NCI-H774 (cell line): Measurements from ENCODE around the gene UBL3.

Experiments used
- DNase-seq: peaks from one replicate; lab custom pipeline; 2025; lab: John Stamatoyannopoulos, UW

The UBL3 gene

GRCh38 chr13:29850213-29850898 lies at the start of gene UBL3:
TSS of gene UBL3 (minus strand) at chr13:29850617. CDS start at chr13:29849538, 1,079 bp downstream.
- peak; percentile 81 for DNase-seq

DNA sequence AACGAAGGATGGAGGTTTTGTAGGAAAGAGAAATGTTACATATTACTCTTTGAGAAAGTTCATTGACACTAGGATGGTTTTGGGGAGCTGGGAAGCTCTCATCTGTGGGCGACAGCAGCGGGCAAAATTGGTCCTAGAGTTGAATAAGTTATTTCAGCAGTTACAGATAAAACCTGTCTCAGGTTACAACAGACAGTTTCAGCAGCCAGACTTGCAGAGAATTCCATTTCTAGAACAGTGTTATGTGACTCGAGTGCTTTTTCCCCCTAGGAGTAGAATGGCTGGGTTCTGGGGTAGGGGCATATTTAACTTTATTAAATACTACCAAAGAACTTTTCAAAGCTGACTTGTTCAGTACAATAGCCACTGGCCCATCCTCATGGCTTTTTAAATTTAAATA lies 46.7 kb upstream of the UBL3 start:
- no peak for DNase-seq

- DNase-seq: no peak
These were observed 43.0 kb upstream of the UBL3 start for GRCh38 chr13:29893438-29893837.

GRCh38 chr13:29892151-29892550 lies 41.7 kb upstream of the UBL3 start:
- DNase-seq: peak; percentile 18

DNA sequence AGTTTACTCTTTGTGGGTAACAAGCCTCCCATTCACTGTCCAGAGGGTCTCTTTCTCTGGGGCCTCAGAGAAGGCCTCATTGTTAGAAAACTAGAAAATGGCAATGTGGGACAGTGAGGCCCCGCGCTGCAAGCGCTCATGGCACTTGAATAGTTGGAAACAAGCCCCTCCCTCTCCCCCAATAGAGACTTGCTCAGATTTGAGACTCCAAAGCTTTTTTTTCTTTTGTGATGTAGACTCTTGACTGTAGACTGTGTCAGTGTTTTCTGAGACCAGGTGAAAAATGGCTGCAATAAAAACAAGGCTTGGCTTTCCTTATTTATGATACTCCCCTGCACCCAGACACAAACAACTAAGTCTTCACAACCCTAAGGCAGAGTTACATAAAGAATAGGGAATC lies 38.7 kb upstream of the UBL3 start:
- no peak for DNase-seq

GRCh38 chr13:29888306-29888705 lies 37.9 kb upstream of the UBL3 start:
- DNase-seq: no peak

DNA sequence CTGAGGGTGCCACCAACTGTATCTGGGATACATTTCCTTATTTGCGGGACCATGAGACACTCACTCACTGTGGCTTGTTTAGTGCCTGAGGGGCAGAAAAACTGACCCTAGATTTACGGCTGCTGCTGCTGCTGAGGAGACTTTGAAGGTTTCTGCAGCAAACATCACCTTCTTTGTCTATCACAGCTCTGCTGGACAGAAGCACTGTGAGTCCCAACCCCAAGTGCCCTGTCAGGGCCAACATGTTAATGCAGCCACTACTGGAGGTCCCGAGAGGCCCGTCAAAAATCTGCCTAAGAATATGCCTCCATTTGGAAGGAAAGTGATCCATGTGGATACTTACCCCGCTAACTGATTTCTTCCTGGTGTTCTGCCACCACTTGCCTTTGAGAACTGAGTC lies 37.3 kb upstream of the UBL3 start:
- DNase-seq: no peak

DNA sequence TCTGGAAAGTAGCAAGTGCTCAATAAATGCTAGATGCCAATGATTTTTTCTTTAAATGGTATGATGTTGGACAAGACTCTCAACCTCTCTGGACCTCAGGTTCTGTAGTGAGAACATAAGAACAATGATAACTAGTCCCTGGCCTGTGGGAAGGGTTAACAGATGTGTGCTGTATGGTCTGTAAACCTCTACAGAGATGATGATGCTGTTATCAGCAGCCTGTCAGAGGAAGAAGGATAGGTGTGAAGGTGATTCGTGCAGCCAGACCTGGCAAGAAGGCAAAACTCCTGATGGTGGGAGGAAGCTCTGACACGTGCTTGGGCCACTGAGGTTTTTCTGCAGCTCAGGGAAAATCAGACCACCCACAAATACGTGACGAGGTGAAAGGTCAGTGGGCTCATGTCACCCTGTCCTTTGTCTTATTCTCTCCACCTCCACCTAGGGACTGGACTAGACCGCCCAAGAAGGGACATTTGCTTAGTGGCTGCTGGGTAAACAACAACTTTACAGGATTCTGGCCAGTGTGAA lies 36.7 kb upstream of the UBL3 start:
- DNase-seq: no peak

- no peak for DNase-seq
These were observed 36.0 kb upstream of the UBL3 start for GRCh38 chr13:29886446-29886845.

GRCh38 chr13:29885989-29886388 lies 35.6 kb upstream of the UBL3 start:
- DNase-seq: no peak

- no peak for DNase-seq
These were observed 34.4 kb upstream of the UBL3 start for GRCh38 chr13:29884671-29885430.

GRCh38 chr13:29883941-29884518 lies 33.6 kb upstream of the UBL3 start:
- no peak for DNase-seq

- no peak for DNase-seq
These were observed 31.7 kb upstream of the UBL3 start for GRCh38 chr13:29882076-29882475.

GRCh38 chr13:29878101-29878500 lies 27.7 kb upstream of the UBL3 start:
- no peak for DNase-seq

- DNase-seq: peak; percentile 5
These were observed 27.1 kb upstream of the UBL3 start for GRCh38 chr13:29877456-29878078.

- DNase-seq: no peak
These were observed 25.2 kb upstream of the UBL3 start for GRCh38 chr13:29875646-29876045.

DNA sequence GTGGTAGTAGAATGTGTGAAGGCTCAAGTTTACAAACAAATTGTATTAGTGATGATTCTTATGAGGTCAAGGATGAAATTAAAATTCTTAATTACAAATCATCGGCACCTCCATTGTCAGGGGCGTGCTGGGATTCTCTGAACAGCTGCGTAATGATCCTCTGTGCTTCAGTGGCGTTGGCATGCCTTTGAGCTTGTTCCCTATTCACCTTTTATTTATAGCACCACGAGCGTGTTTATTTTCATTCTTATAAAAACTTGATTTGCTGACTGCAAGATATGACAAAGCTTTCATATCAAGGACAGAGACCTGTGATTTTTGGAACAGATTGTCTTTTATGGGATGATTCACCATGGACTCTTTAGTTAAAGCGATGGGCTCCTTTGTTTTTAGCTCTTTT lies 18.2 kb upstream of the UBL3 start:
- DNase-seq: no peak

GRCh38 chr13:29865934-29866333 lies 15.5 kb upstream of the UBL3 start:
- DNase-seq: no peak

DNA sequence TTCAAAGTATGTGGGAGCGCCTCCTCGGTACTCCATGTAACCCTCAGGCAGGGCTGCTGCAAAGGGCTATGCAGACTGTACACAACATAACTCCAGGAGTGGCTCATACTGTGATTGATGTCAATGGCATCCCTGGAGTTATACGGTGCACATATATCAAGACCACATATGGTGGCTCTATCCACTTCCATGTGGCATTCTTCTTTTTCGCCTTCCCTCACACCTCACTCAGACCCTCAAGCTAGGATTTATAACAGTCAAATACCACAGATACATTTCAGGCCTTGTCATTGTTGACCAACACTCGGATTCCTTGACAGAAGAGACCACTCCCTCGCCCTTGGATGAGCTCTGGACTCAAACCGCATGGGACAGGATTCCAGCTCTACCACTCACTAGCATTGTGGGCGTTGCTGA lies 11.3 kb upstream of the UBL3 start:
- DNase-seq: no peak

- no peak for DNase-seq
These were observed 9.6 kb upstream of the UBL3 start for GRCh38 chr13:29859971-29860370.

DNA sequence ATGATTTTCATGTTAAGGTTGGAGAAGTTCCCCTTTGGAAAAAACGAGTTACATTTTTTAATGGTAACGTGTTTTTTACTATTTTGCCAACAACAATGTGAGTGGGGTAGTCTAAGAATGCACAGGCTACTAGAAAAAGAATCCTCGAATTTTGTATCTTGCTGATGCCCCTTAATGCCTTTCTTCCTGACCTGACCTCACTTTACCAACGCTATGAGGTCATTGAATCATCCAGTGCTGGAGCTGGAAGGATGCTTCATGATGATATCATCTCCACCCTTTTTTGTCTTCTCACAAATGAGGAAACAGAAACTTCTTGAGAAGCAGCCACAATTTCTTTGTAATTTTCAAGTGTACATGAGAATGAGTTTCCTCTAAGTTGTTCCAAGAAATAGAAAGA lies 8.2 kb upstream of the UBL3 start:
- no peak for DNase-seq

GRCh38 chr13:29858231-29858630 lies 7.8 kb upstream of the UBL3 start:
- no peak for DNase-seq

- no peak for DNase-seq
These were observed 6.7 kb upstream of the UBL3 start for GRCh38 chr13:29857085-29857484.
